H9 (cell line): Measurements from ENCODE around the gene SGCD. TPM values are rescaled to one million over a fixed set of nuclear protein-coding genes. Genes with fewer than 3 reads are reported as not detected.

Experiments used
- DNase-seq: peaks from one replicate; pipeline ENCODE4 v3.0.0-alpha.2; 2017
- H2AFZ ChIP-seq: one replicate; pipeline ENCODE4 v1.6.1; 2013; ENCODE audit warnings: mild to moderate bottlenecking, low read length, control low read depth, moderate library complexity
- H2AK5ac ChIP-seq: 2 replicates; pipeline ENCODE4 v1.6.1; 2013; ENCODE audit warnings: low read length, control low read depth, mixed read lengths; ENCODE audit not compliant: insufficient read length
- H2BK120ac ChIP-seq: one replicate; pipeline ENCODE4 v1.6.1; 2013; ENCODE audit warnings: low read depth, mild to moderate bottlenecking, low read length, control low read depth, inconsistent platforms; ENCODE audit not compliant: poor library complexity, severe bottlenecking
- H2BK12ac ChIP-seq: 2 replicates; pipeline ENCODE4 v1.6.1; 2013; ENCODE audit warnings: low read length, control low read depth, mixed read lengths, low read depth; ENCODE audit not compliant: insufficient read length
- H2BK15ac ChIP-seq: 2 replicates; pipeline ENCODE4 v1.6.1; 2013; ENCODE audit warnings: low read depth, low read length, control low read depth
- H2BK20ac ChIP-seq: one replicate; pipeline ENCODE4 v1.6.1; 2013; ENCODE audit warnings: low read depth, mild to moderate bottlenecking, low read length, control low read depth, inconsistent platforms; ENCODE audit not compliant: poor library complexity, severe bottlenecking
- H2BK5ac ChIP-seq: 2 replicates; pipeline ENCODE4 v1.6.1; 2013; ENCODE audit warnings: low read length, control low read depth, mixed read lengths; ENCODE audit not compliant: insufficient read length
- H3K14ac ChIP-seq: 2 replicates; pipeline ENCODE4 v1.6.1; 2013; ENCODE audit warnings: low read length, control low read depth; ENCODE audit not compliant: insufficient read depth
- H3K18ac ChIP-seq: 2 replicates; pipeline ENCODE4 v1.6.1; 2013; ENCODE audit warnings: low read depth, mild to moderate bottlenecking, mixed read lengths, low read length, control low read depth; ENCODE audit not compliant: insufficient read length
- H3K23ac ChIP-seq: 2 replicates; pipeline ENCODE4 v1.6.1; 2013; ENCODE audit warnings: low read length, control low read depth, mixed read lengths, low read depth; ENCODE audit not compliant: insufficient read length
- H3K23me2 ChIP-seq: 2 replicates; pipeline ENCODE4 v1.6.1; 2013; ENCODE audit warnings: low read depth, mild to moderate bottlenecking, mixed read lengths, low read length, control low read depth; ENCODE audit not compliant: insufficient read length, poor library complexity, severe bottlenecking
- H3K27ac ChIP-seq: 2 replicates; pipeline ENCODE4 v1.5.1; 2013; ENCODE audit warnings: low read length, control low read depth, mixed read lengths, low read depth; ENCODE audit not compliant: insufficient read length
- H3K27me3 ChIP-seq: 2 replicates; pipeline ENCODE4 v1.6.1; 2013; ENCODE audit warnings: low read length, control low read depth, inconsistent platforms; ENCODE audit not compliant: insufficient read depth
- H3K4ac ChIP-seq: 2 replicates; pipeline ENCODE4 v1.6.1; 2013; ENCODE audit warnings: low read depth, mild to moderate bottlenecking, control low read depth, inconsistent platforms, low read length, moderate library complexity
- H3K4me1 ChIP-seq: 2 replicates; pipeline ENCODE4 v1.6.1; 2013; ENCODE audit warnings: low read length, control low read depth, inconsistent platforms; ENCODE audit not compliant: insufficient read depth
- H3K4me2 ChIP-seq: 2 replicates; pipeline ENCODE4 v1.6.1; 2013; ENCODE audit warnings: low read length, control low read depth, mixed read lengths; ENCODE audit not compliant: insufficient read length, insufficient read depth
- H3K56ac ChIP-seq: 2 replicates; pipeline ENCODE4 v1.6.1; 2013; ENCODE audit warnings: low read depth, mild to moderate bottlenecking, mixed read lengths, low read length, control low read depth; ENCODE audit not compliant: insufficient read length
- H3K79me1 ChIP-seq: 2 replicates; pipeline ENCODE4 v1.6.1; 2013; ENCODE audit warnings: low read depth, mild to moderate bottlenecking, moderate library complexity, low read length, control low read depth, inconsistent platforms; ENCODE audit not compliant: insufficient read depth, poor library complexity, severe bottlenecking
- H3K79me2 ChIP-seq: 2 replicates; pipeline ENCODE4 v1.6.1; 2013; ENCODE audit warnings: low read length, control low read depth, inconsistent platforms; ENCODE audit not compliant: insufficient read depth
- H3K9ac ChIP-seq: 2 replicates; pipeline ENCODE4 v1.6.1; 2013; ENCODE audit warnings: low read length, control low read depth, mixed read lengths; ENCODE audit not compliant: insufficient read length; ENCODE audit errors: extremely low read depth
- H3K9me3 ChIP-seq: one replicate; pipeline ENCODE4 v1.6.1; 2013; ENCODE audit warnings: low read depth, low read length, inconsistent platforms; ENCODE audit not compliant: control insufficient read depth
- H3T11ph ChIP-seq: one replicate; pipeline ENCODE4 v1.6.1; 2013; ENCODE audit warnings: mild to moderate bottlenecking, low read length, control low read depth, inconsistent platforms
- H4K20me1 ChIP-seq: one replicate; pipeline ENCODE4 v1.6.1; 2013; ENCODE audit not compliant: control insufficient read depth, insufficient read length, insufficient read depth
- H4K5ac ChIP-seq: 2 replicates; pipeline ENCODE4 v1.6.1; 2013; ENCODE audit warnings: low read depth, mild to moderate bottlenecking, mixed read lengths, low read length, control low read depth; ENCODE audit not compliant: insufficient read length
- H4K8ac ChIP-seq: replicated peaks from 2 replicates; pipeline ENCODE4 v1.6.1; 2013; ENCODE audit warnings: low read length, control low read depth, mixed read lengths, low read depth; ENCODE audit not compliant: insufficient read length
- H4K91ac ChIP-seq: 2 replicates; pipeline ENCODE4 v1.6.1; 2013; ENCODE audit warnings: low read depth, mild to moderate bottlenecking, moderate library complexity, mixed read lengths, low read length, control low read depth; ENCODE audit not compliant: insufficient read length
- H3K27ac Mint-ChIP-seq, 3 experiments: 2 replicates in 2 of 3; 3 replicates in 1 of 3; pipeline ENCODE4 v1.8.0; 2020 to 2021; ENCODE audit warnings: mixed read lengths in 3 of 3, mild to moderate bottlenecking in 1 of 3, moderate library complexity in 1 of 3
- H3K27me3 Mint-ChIP-seq: 2 replicates; pipeline ENCODE4 v1.8.0; 2021; ENCODE audit warnings: low read depth, mild to moderate bottlenecking, moderate library complexity, mixed read lengths
- H3K36me3 Mint-ChIP-seq, 3 experiments: 2 replicates in 2 of 3; 3 replicates in 1 of 3; pipeline ENCODE4 v1.8.0; 2020 to 2021; ENCODE audit warnings: low read depth in 3 of 3, mixed read lengths in 3 of 3; ENCODE audit not compliant: insufficient read depth in 1 of 3
- H3K4me1 Mint-ChIP-seq, 2 experiments: 2 replicates each; pipeline ENCODE4 v1.8.0; 2020; ENCODE audit warnings: mixed read lengths in 2 of 2
- H3K4me3 Mint-ChIP-seq, 2 experiments: 2 replicates in 1 of 2; 3 replicates in 1 of 2; pipeline ENCODE4 v1.8.0; 2020 to 2021; ENCODE audit warnings: mild to moderate bottlenecking in 2 of 2, mixed read lengths in 2 of 2, moderate library complexity in 1 of 2
- H3K9me3 Mint-ChIP-seq, 2 experiments: 2 replicates in 1 of 2; 3 replicates in 1 of 2; pipeline ENCODE4 v1.8.0; 2020; ENCODE audit warnings: mild to moderate bottlenecking in 2 of 2, mixed read lengths in 2 of 2, moderate library complexity in 1 of 2
- CTCF ChIP-seq: fragments of 200-600 bp; sonication (generic); conservative IDR thresholded peaks from 3 replicates; pipeline ENCODE4 v1.8.0; 2021; ENCODE audit warnings: antibody characterized with exemption, mild to moderate bottlenecking
- WGBS: extraction: QIAGEN DNeasy Blood & Tissue Kit; methylation state at CpG from one replicate; pipeline ENCODE4 v1.1.7; 2013; ENCODE audit warnings: missing lambda C conversion rate, low lambda C conversion rate, mixed read lengths; ENCODE audit not compliant: insufficient read length; ENCODE audit errors: extremely low coverage; 5-methylcytosine and 5-hydroxymethylcytosine counted together
- total RNA-seq: library from RNA; stranded (reverse); gene quantifications from 2 replicates; pipeline ENCODE4 v1.2.1, GENCODE V29; 2021

Gene SGCD
- total RNA-seq, 1 experiment from 2014 or later: 0.11 TPM

GRCh38 chr5:156340893-156341292 lies 13.9 kb downstream of the SGCD start:
- DNase-seq: no peak
- H2BK15ac ChIP-seq: no peak overlapping the region
- H2BK20ac ChIP-seq: no peak overlapping the region
- no peaks in the 10 kb centered on the region for H3K79me2 ChIP-seq
- H3K27me3 Mint-ChIP-seq: no peaks in the 10 kb centered on the region
- H3K18ac ChIP-seq: no peak overlapping the region
- H2AFZ ChIP-seq: no peak overlapping the region
- H4K5ac ChIP-seq: no peak overlapping the region
- no peaks in the 10 kb centered on the region for H3K36me3 Mint-ChIP-seq
- H3K56ac ChIP-seq: no peak overlapping the region
- H3K4me1 Mint-ChIP-seq: no peaks in the 10 kb centered on the region
- H3K27me3 ChIP-seq: no peaks in the 10 kb centered on the region
- whole genome bisulfite sequencing: no CpG with 5 or more reads among the region's 1 CpG
- no peak overlapping the region for H3K23ac ChIP-seq
- no peak overlapping the region for H2AK5ac ChIP-seq
- H3K14ac ChIP-seq: no peak overlapping the region
- no peak overlapping the region for H2BK5ac ChIP-seq
- H3K9me3 ChIP-seq: no peaks in the 10 kb centered on the region
- H3K79me1 ChIP-seq: no peaks in the 10 kb centered on the region
- no peaks in the 10 kb centered on the region for H3K23me2 ChIP-seq
- no peak overlapping the region for H2BK12ac ChIP-seq
- no peak overlapping the region for H4K8ac ChIP-seq
- H4K20me1 ChIP-seq: no peaks in the 10 kb centered on the region
- H3T11ph ChIP-seq: no peak overlapping the region
- no peaks in the 10 kb centered on the region for H3K4me1 ChIP-seq
- TF ChIP-seq CTCF: no peak
- H4K91ac ChIP-seq: no peak overlapping the region
- H3K4ac ChIP-seq: no peak overlapping the region
- no peak overlapping the region for H3K27ac Mint-ChIP-seq
- H2BK120ac ChIP-seq: no peak overlapping the region
- H3K9ac ChIP-seq: no peak overlapping the region
- H3K4me3 Mint-ChIP-seq: no peak overlapping the region
- H3K4me2 ChIP-seq: no peak overlapping the region
- H3K9me3 Mint-ChIP-seq: no peaks in the 10 kb centered on the region
- no peak overlapping the region for H3K27ac ChIP-seq
